Measurements from ENCODE around the gene PLEKHG3.

The PLEKHG3 gene

DNA sequence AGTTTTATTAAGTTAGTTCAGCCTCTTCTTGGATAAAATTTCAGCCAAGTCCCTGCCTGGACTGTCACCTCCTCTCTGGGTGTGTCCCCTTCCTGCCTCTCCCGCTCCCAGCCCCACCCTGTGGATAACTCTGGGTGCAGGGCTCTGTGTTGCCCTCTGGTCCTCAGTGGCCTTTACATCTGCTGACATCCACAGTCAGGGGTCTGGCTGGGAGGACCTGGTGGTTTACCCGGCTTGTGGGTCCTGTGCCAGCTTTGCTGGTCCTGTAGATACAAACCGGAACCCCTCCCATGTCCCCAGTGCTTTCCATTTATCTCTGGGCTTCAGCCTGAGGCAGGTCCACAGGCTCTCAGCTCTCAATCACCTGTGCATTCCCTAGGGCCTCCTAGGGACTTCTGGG, 28.9 kb upstream of the PLEKHG3 start:
- no peaks in the 10 kb centered on the region for H3K9me3 ChIP-seq (ENCODE audit: control insufficient read depth, insufficient read depth, low read length)
- H3K27me3 ChIP-seq (ENCODE audit: control insufficient read depth, low read length) = peaks cover 20% of the 10 kb centered on the region
- H3F3A ChIP-seq (ENCODE audit: control insufficient read depth, insufficient read depth) = no peaks in the 10 kb centered on the region
- H3K27ac ChIP-seq (ENCODE audit: low read depth, low read length) = no peak overlapping the region
- no peak overlapping the region for H3K4me3 ChIP-seq (ENCODE audit: low read length)
- TF ChIP-seq CTCF (IDR thresholded peaks at IDR 0.05; ENCODE audit: low read depth, low read length, poor library complexity, severe bottlenecking) (no peak), EZH2phosphoT487 (IDR thresholded peaks at IDR 0.05; ENCODE audit: borderline replicate concordance, low read length) (no peak)
- no peaks in the 10 kb centered on the region for H3K36me3 ChIP-seq (ENCODE audit: control insufficient read depth, low read length)
- peaks cover 5% of the 10 kb centered on the region for H3K4me1 ChIP-seq (ENCODE audit: control insufficient read depth, low read length)
- no peaks in the 10 kb centered on the region for H3K79me2 ChIP-seq (ENCODE audit: control insufficient read depth, low read length)
- no peaks in the 10 kb centered on the region for H4K20me1 ChIP-seq (ENCODE audit: control insufficient read depth, insufficient read depth, low read depth, low read length)
- H3K4me2 ChIP-seq (ENCODE audit: low read length) = no peak overlapping the region
- H3K9me2 ChIP-seq (replicated peaks; ENCODE audit: control insufficient read depth, low read length) = no peaks in the 10 kb centered on the region

GRCh38 chr14:64676410-64677008, 27.7 kb upstream of the PLEKHG3 start:
- Histone ChIP-seq H4K20me1 (ENCODE audit: control insufficient read depth, insufficient read depth, low read depth, low read length) (no peaks in the 10 kb centered on the region), H3K27ac (ENCODE audit: low read depth, low read length) (no peak overlapping the region), H3K27me3 (ENCODE audit: control insufficient read depth, low read length) (peaks cover 19% of the 10 kb centered on the region), H3K79me2 (ENCODE audit: control insufficient read depth, low read length) (no peaks in the 10 kb centered on the region), H3K36me3 (ENCODE audit: control insufficient read depth, low read length) (no peaks in the 10 kb centered on the region), H3K9me2 (replicated peaks; ENCODE audit: control insufficient read depth, low read length) (no peaks in the 10 kb centered on the region), H3F3A (ENCODE audit: control insufficient read depth, insufficient read depth) (no peaks in the 10 kb centered on the region), H3K9me3 (ENCODE audit: control insufficient read depth, insufficient read depth, low read length) (no peaks in the 10 kb centered on the region), H3K4me1 (ENCODE audit: control insufficient read depth, low read length) (peaks cover 5% of the 10 kb centered on the region), H3K4me2 (ENCODE audit: low read length) (no peak overlapping the region), H3K4me3 (ENCODE audit: low read length) (no peak overlapping the region)
- TF ChIP-seq EZH2phosphoT487 (IDR thresholded peaks at IDR 0.05; ENCODE audit: borderline replicate concordance, low read length) = no peak
- TF ChIP-seq CTCF (IDR thresholded peaks at IDR 0.05; ENCODE audit: low read depth, low read length, poor library complexity, severe bottlenecking) = no peak

DNA sequence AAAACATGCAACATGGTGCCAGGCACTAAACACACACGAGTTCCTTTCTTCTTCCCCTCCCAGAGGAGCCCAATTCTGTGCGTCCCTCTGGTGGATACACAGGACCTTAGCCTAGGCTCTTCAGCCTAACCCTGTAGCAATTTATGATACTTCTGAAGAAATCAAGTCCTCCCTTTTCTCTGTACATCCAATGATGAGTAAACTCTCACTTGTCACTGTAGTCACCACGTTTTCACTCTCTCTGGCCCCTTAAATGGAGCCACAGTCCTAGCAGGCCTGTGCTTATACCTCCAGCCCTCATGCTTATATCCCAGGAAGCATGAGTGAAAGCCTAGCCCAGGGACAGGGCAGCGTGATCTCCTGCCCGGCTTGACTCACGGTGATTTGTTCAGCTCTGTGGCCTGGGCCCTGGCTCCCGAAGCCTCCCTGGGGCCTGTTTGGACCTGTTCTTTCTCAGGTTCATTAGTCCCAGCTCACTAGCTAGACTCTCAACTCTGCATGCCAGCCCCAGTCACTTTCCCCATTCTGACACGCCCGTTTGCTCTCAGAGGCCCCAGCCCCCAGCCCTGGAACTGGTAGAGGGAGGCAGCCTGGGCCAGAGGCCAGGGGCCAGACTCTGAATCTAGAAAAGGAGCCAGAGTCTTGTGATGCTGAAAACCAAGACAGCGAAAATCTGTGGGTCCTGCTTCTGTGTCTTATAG, 24.1 kb upstream of the PLEKHG3 start:
- H3K4me1 ChIP-seq (ENCODE audit: control insufficient read depth, low read length) = peaks cover 5% of the 10 kb centered on the region
- no peaks in the 10 kb centered on the region for H4K20me1 ChIP-seq (ENCODE audit: control insufficient read depth, insufficient read depth, low read depth, low read length)
- H3K36me3 ChIP-seq (ENCODE audit: control insufficient read depth, low read length) = no peaks in the 10 kb centered on the region
- no peak overlapping the region for H3K4me2 ChIP-seq (ENCODE audit: low read length)
- H3F3A ChIP-seq (ENCODE audit: control insufficient read depth, insufficient read depth) = no peaks in the 10 kb centered on the region
- no peaks in the 10 kb centered on the region for H3K79me2 ChIP-seq (ENCODE audit: control insufficient read depth, low read length)
- H3K9me2 ChIP-seq (replicated peaks; ENCODE audit: control insufficient read depth, low read length) = no peaks in the 10 kb centered on the region
- no peak overlapping the region for H3K27ac ChIP-seq (ENCODE audit: low read depth, low read length)
- H3K4me3 ChIP-seq (ENCODE audit: low read length) = no peak overlapping the region
- no peak for TF ChIP-seq CTCF (IDR thresholded peaks at IDR 0.05; ENCODE audit: low read depth, low read length, poor library complexity, severe bottlenecking)
- no peak for TF ChIP-seq EZH2phosphoT487 (IDR thresholded peaks at IDR 0.05; ENCODE audit: borderline replicate concordance, low read length)
- H3K27me3 ChIP-seq (ENCODE audit: control insufficient read depth, low read length) = peaks cover 2% of the 10 kb centered on the region; the same call in 1 of the 2 replicates
- no peaks in the 10 kb centered on the region for H3K9me3 ChIP-seq (ENCODE audit: control insufficient read depth, insufficient read depth, low read length)
